HepG2 (cell line): ENCODE results near the gene CHST13. TPM values are rescaled to one million over a fixed set of nuclear protein-coding genes. Genes with fewer than 3 reads are reported as not detected.

Experiments
- BORCS8-MEF2B ChIP-seq: sonication (generic); formaldehyde crosslinking; IDR thresholded peaks from 2 replicates; pipeline ENCODE4 v1.8.0; 2022; ENCODE audit warnings: mild to moderate bottlenecking, missing genetic modification reagents
- CENPX ChIP-seq: sonication (generic); formaldehyde crosslinking; IDR thresholded peaks from 2 replicates; pipeline ENCODE4 v1.9.0; 2021; ENCODE audit warnings: mild to moderate bottlenecking, missing genetic modification reagents, moderate library complexity
- GABPA ChIP-seq, 2 experiments: IDR thresholded peaks; 2 replicates each; pipeline ENCODE4 v1.6.1; 2011 to 2016; ENCODE audit warnings: low read depth in 2 of 2, low read length in 1 of 2, missing biosample characterization in 1 of 2, missing genetic modification characterization in 1 of 2
- HIVEP1 ChIP-seq: sonication (generic); formaldehyde crosslinking; IDR thresholded peaks from 2 replicates; pipeline ENCODE4 v1.4.0; 2020; ENCODE audit warnings: mild to moderate bottlenecking, missing genetic modification reagents
- HMG20A ChIP-seq: IDR thresholded peaks from 2 replicates; pipeline ENCODE4 v1.6.1; 2016; ENCODE audit warnings: borderline replicate concordance
- MED13 ChIP-seq: sonication (generic); formaldehyde crosslinking; IDR thresholded peaks from 2 replicates; pipeline ENCODE4 v1.5.0; 2020; ENCODE audit warnings: missing genetic modification reagents
- MED8 ChIP-seq: sonication (generic); formaldehyde crosslinking; IDR thresholded peaks from 2 replicates; pipeline ENCODE4 v1.8.1; 2023; ENCODE audit warnings: mild to moderate bottlenecking, missing genetic modification reagents; ENCODE audit not compliant: insufficient replicate concordance
- MIXL1 ChIP-seq: IDR thresholded peaks from 2 replicates; pipeline ENCODE4 v1.6.1; 2016
- MTF2 ChIP-seq: sonication (generic); formaldehyde crosslinking; IDR thresholded peaks from 2 replicates; pipeline ENCODE4 v1.5.0; 2020; ENCODE audit warnings: missing genetic modification reagents, borderline replicate concordance
- NFYC ChIP-seq: IDR thresholded peaks from 2 replicates; pipeline ENCODE4 v1.6.1; 2016; ENCODE audit warnings: missing genetic modification reagents, missing compliant biosample characterization
- SAP130 ChIP-seq: IDR thresholded peaks from 2 replicates; pipeline ENCODE4 v1.6.1; 2016; ENCODE audit warnings: low read depth
- SNAI1 ChIP-seq: sonication (generic); formaldehyde crosslinking; IDR thresholded peaks from 2 replicates; pipeline ENCODE4 v1.5.0; 2020; ENCODE audit warnings: mild to moderate bottlenecking, missing genetic modification reagents, borderline replicate concordance
- XRCC5 ChIP-seq: fragments of 200-400 bp; formaldehyde crosslinking; optimal IDR thresholded peaks from 2 replicates; pipeline ENCODE3; 2017; ENCODE audit warnings: mild to moderate bottlenecking, low read length
- ZFP82 ChIP-seq: sonication (generic); formaldehyde crosslinking; IDR thresholded peaks from 2 replicates; pipeline ENCODE4 v1.5.1; 2020; ENCODE audit warnings: mild to moderate bottlenecking, missing genetic modification reagents, borderline replicate concordance
- ZFY ChIP-seq: sonication (generic); formaldehyde crosslinking; IDR thresholded peaks from 2 replicates; pipeline ENCODE4 v1.4.0; 2020; ENCODE audit warnings: missing genetic modification reagents
- ZNF713 ChIP-seq: sonication (generic); formaldehyde crosslinking; IDR thresholded peaks from 2 replicates; pipeline ENCODE4 v1.4.0; 2020; ENCODE audit warnings: mild to moderate bottlenecking, missing genetic modification reagents
- ZNF761 ChIP-seq: sonication (generic); formaldehyde crosslinking; conservative IDR thresholded peaks from 2 replicates; pipeline ENCODE4 v1.4.0; 2020; ENCODE audit warnings: mild to moderate bottlenecking, missing genetic modification reagents
- polyA plus RNA-seq, 8 experiments: library from polyadenylated mRNA; depleted of rRNA in 3 of 8; stranded (reverse) in 7 of 8; unstranded in 1 of 8; fragments of >200 nt; fragmentation: Illumina TruSeq in 4 of 8; extraction: Trizol in 4 of 8; gene quantifications; 2 replicates each; pipeline versions ENCODE4 v1.2.1 to v1.2.3, GENCODE V29; 2011 to 2016; ENCODE audit warnings: low read depth in 4 of 8, missing spikeins in 1 of 8, mixed read lengths in 1 of 8; ENCODE audit not compliant: insufficient read depth in 1 of 8
- total RNA-seq, 5 experiments: library from RNA; depleted of rRNA; stranded (reverse); fragments of >200 nt; fragmentation: Illumina TruSeq; extraction: Trizol; gene quantifications; 2 replicates each; pipeline ENCODE4 v1.2.3, GENCODE V29; 2016; ENCODE audit warnings: low read depth in 1 of 5
- TF ChIP-seq, protein P1 (sequence below): sonication (generic); formaldehyde crosslinking; IDR thresholded peaks from 2 replicates; pipeline ENCODE4 v1.4.0; 2020; ENCODE audit warnings: mild to moderate bottlenecking, missing genetic modification reagents
- TF ChIP-seq, protein P2 (sequence below): conservative IDR thresholded peaks from 2 replicates; pipeline ENCODE4 v1.6.1; 2018; ENCODE audit warnings: missing genetic modification reagents
- TF ChIP-seq, protein P3 (sequence below): sonication (generic); formaldehyde crosslinking; IDR thresholded peaks from 2 replicates; pipeline ENCODE4 v1.8.0; 2022; ENCODE audit warnings: mild to moderate bottlenecking, missing genetic modification reagents; ENCODE audit not compliant: insufficient replicate concordance
- TF ChIP-seq, protein P4 (sequence below): sonication (generic); formaldehyde crosslinking; IDR thresholded peaks from 2 replicates; pipeline ENCODE4 v1.4.0; 2020; ENCODE audit warnings: low read depth, mild to moderate bottlenecking, missing genetic modification reagents
- TF ChIP-seq, protein P5 (sequence below): sonication (generic); formaldehyde crosslinking; IDR thresholded peaks from 2 replicates; pipeline ENCODE4 v1.5.1; 2020; ENCODE audit warnings: missing genetic modification reagents, mild to moderate bottlenecking, borderline replicate concordance

CHST13 gene
- total and polyA plus RNA-seq, 2 of the 13 experiments (the other 11 are each of a cell fraction or from before 2014, with no cell fraction given) = 32.0 to 43.1 TPM

DNA sequence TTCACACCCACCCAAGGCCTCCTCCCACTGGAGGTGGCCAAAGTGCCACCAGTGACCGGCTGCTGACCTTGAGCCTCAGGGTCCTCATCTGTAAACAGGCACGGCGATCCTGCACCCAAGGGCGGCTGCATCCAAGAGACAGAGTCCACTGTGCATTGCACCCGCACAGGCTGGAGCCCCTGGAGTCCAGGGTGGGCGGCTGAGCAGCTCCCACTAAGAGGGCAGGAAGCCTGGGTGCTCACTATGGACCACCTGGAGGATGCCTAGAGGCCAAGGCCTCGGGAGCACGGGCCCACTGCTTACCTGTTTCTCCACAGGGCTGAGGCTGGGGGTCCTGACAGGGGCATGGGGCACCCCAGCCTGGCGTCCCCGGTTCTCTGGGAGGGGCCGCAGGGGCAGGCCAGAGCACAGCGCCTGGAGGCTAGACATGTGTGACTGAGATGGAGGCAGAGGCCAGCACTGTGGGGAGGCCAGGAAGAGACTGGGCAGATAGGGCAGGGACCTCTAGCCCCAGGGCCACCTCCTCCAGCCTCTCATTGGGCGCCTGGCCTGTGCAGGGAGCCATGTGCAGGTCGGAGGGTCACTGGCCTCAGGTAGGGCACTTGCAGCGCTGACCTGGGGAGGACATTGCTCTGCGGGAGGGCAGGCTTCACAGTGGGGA, 6.5 kb upstream of the CHST13 start, which contains the start of gene UROC1 (continued):
- TF ChIP-seq, protein P1, sequence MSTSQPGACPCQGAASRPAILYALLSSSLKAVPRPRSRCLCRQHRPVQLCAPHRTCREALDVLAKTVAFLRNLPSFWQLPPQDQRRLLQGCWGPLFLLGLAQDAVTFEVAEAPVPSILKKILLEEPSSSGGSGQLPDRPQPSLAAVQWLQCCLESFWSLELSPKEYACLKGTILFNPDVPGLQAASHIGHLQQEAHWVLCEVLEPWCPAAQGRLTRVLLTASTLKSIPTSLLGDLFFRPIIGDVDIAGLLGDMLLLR (CRISPR knock-in tag) = no peak
- peak; percentile 73; the same call in 1 of the 2 replicates for TF ChIP-seq ZNF761 (CRISPR knock-in tag)
- TF ChIP-seq XRCC5 = no peak
- TF ChIP-seq MIXL1 (CRISPR knock-in tag) = no peak
- no peak for TF ChIP-seq ZFP82 (CRISPR knock-in tag)
- no peak for TF ChIP-seq ZFY (CRISPR knock-in tag)
- no peak for TF ChIP-seq MED8 (CRISPR knock-in tag)
- TF ChIP-seq, protein P2, sequence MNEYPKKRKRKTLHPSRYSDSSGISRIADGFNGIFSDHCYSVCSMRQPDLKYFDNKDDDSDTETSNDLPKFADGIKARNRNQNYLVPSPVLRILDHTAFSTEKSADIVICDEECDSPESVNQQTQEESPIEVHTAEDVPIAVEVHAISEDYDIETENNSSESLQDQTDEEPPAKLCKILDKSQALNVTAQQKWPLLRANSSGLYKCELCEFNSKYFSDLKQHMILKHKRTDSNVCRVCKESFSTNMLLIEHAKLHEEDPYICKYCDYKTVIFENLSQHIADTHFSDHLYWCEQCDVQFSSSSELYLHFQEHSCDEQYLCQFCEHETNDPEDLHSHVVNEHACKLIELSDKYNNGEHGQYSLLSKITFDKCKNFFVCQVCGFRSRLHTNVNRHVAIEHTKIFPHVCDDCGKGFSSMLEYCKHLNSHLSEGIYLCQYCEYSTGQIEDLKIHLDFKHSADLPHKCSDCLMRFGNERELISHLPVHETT (CRISPR knock-in tag) = no peak; the same call in 1 of the 2 replicates
- TF ChIP-seq GABPA (IDR thresholded peaks at IDR 0.05; ENCODE audit: low read depth, low read length) = no peak
- TF ChIP-seq GABPA (CRISPR knock-in tag; IDR thresholded peaks at IDR 0.05; ENCODE audit: low read depth) = no peak
- TF ChIP-seq BORCS8-MEF2B (CRISPR knock-in tag) = peak; percentile 81
- TF ChIP-seq, protein P3, sequence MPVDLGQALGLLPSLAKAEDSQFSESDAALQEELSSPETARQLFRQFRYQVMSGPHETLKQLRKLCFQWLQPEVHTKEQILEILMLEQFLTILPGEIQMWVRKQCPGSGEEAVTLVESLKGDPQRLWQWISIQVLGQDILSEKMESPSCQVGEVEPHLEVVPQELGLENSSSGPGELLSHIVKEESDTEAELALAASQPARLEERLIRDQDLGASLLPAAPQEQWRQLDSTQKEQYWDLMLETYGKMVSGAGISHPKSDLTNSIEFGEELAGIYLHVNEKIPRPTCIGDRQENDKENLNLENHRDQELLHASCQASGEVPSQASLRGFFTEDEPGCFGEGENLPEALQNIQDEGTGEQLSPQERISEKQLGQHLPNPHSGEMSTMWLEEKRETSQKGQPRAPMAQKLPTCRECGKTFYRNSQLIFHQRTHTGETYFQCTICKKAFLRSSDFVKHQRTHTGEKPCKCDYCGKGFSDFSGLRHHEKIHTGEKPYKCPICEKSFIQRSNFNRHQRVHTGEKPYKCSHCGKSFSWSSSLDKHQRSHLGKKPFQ = peak; percentile 90
- TF ChIP-seq MTF2 = no peak
- TF ChIP-seq SAP130 = peak; percentile 39; the same call in 1 of the 2 replicates
- no peak for TF ChIP-seq ZNF713 (CRISPR knock-in tag)
- no peak for TF ChIP-seq SNAI1
- TF ChIP-seq HIVEP1 (CRISPR knock-in tag) = no peak; the same call in 1 of the 2 replicates
- TF ChIP-seq CENPX (CRISPR knock-in tag) = no peak
- TF ChIP-seq, protein P4, sequence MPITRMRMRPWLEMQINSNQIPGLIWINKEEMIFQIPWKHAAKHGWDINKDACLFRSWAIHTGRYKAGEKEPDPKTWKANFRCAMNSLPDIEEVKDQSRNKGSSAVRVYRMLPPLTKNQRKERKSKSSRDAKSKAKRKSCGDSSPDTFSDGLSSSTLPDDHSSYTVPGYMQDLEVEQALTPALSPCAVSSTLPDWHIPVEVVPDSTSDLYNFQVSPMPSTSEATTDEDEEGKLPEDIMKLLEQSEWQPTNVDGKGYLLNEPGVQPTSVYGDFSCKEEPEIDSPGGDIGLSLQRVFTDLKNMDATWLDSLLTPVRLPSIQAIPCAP (CRISPR knock-in tag) = no peak
- peak; percentile 36; the same call in 1 of the 2 replicates for TF ChIP-seq HMG20A
- TF ChIP-seq, protein P5, sequence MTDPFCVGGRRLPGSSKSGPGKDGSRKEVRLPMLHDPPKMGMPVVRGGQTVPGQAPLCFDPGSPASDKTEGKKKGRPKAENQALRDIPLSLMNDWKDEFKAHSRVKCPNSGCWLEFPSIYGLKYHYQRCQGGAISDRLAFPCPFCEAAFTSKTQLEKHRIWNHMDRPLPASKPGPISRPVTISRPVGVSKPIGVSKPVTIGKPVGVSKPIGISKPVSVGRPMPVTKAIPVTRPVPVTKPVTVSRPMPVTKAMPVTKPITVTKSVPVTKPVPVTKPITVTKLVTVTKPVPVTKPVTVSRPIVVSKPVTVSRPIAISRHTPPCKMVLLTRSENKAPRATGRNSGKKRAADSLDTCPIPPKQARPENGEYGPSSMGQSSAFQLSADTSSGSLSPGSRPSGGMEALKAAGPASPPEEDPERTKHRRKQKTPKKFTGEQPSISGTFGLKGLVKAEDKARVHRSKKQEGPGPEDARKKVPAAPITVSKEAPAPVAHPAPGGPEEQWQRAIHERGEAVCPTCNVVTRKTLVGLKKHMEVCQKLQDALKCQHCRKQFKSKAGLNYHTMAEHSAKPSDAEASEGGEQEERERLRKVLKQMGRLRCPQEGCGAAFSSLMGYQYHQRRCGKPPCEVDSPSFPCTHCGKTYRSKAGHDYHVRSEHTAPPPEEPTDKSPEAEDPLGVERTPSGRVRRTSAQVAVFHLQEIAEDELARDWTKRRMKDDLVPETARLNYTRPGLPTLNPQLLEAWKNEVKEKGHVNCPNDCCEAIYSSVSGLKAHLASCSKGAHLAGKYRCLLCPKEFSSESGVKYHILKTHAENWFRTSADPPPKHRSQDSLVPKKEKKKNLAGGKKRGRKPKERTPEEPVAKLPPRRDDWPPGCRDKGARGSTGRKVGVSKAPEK (CRISPR knock-in tag) = no peak
- no peak for TF ChIP-seq MED13
- TF ChIP-seq NFYC = peak; percentile 37; the same call in 1 of the 2 replicates
